ENCODE data around the gene ABCA1. TPM values are rescaled to one million over a fixed set of nuclear protein-coding genes. Genes with fewer than 3 reads are reported as not detected.

ABCA1 gene
- total and polyA plus RNA-seq, 2 of the 13 experiments (the other 11 are each of a cell fraction or from before 2014, with no cell fraction given) = 26.8 to 63.8 TPM

- TF ChIP-seq, protein P1, sequence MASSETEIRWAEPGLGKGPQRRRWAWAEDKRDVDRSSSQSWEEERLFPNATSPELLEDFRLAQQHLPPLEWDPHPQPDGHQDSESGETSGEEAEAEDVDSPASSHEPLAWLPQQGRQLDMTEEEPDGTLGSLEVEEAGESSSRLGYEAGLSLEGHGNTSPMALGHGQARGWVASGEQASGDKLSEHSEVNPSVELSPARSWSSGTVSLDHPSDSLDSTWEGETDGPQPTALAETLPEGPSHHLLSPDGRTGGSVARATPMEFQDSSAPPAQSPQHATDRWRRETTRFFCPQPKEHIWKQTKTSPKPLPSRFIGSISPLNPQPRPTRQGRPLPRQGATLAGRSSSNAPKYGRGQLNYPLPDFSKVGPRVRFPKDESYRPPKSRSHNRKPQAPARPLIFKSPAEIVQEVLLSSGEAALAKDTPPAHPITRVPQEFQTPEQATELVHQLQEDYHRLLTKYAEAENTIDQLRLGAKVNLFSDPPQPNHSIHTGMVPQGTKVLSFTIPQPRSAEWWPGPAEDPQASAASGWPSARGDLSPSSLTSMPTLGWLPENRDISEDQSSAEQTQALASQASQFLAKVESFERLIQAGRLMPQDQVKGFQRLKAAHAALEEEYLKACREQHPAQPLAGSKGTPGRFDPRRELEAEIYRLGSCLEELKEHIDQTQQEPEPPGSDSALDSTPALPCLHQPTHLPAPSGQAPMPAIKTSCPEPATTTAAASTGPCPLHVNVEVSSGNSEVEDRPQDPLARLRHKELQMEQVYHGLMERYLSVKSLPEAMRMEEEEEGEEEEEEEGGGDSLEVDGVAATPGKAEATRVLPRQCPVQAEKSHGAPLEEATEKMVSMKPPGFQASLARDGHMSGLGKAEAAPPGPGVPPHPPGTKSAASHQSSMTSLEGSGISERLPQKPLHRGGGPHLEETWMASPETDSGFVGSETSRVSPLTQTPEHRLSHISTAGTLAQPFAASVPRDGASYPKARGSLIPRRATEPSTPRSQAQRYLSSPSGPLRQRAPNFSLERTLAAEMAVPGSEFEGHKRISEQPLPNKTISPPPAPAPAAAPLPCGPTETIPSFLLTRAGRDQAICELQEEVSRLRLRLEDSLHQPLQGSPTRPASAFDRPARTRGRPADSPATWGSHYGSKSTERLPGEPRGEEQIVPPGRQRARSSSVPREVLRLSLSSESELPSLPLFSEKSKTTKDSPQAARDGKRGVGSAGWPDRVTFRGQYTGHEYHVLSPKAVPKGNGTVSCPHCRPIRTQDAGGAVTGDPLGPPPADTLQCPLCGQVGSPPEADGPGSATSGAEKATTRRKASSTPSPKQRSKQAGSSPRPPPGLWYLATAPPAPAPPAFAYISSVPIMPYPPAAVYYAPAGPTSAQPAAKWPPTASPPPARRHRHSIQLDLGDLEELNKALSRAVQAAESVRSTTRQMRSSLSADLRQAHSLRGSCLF (CRISPR knock-in tag; IDR thresholded peaks at IDR 0.05; ENCODE audit: borderline replicate concordance) = no peak
- peak; percentile 13; the same call in 1 of the 2 replicates for TF ChIP-seq PHF8 (CRISPR knock-in tag; IDR thresholded peaks at IDR 0.05)
- no peak for TF ChIP-seq ARID2 (CRISPR knock-in tag; IDR thresholded peaks at IDR 0.05; ENCODE audit: borderline replicate concordance)
- no peak for TF ChIP-seq GZF1 (CRISPR knock-in tag; IDR thresholded peaks at IDR 0.05)
- no peak for TF ChIP-seq ZNF749 (CRISPR knock-in tag; IDR thresholded peaks at IDR 0.05; ENCODE audit: borderline replicate concordance)
- TF ChIP-seq ZFP36 (IDR thresholded peaks at IDR 0.05; ENCODE audit: borderline replicate concordance, low read depth, low read length, partially characterized antibody) = no peak
- no peak for TF ChIP-seq FIP1L1 (IDR thresholded peaks at IDR 0.05; ENCODE audit: borderline replicate concordance, insufficient read depth, low read depth, low read length)
- TF ChIP-seq, protein P2, sequence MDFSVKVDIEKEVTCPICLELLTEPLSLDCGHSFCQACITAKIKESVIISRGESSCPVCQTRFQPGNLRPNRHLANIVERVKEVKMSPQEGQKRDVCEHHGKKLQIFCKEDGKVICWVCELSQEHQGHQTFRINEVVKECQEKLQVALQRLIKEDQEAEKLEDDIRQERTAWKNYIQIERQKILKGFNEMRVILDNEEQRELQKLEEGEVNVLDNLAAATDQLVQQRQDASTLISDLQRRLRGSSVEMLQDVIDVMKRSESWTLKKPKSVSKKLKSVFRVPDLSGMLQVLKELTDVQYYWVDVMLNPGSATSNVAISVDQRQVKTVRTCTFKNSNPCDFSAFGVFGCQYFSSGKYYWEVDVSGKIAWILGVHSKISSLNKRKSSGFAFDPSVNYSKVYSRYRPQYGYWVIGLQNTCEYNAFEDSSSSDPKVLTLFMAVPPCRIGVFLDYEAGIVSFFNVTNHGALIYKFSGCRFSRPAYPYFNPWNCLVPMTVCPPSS (IDR thresholded peaks at IDR 0.05) = no peak
- TF ChIP-seq TAF1 (CRISPR knock-in tag; IDR thresholded peaks at IDR 0.05) = no peak
- TF ChIP-seq RXRA (CRISPR knock-in tag; IDR thresholded peaks at IDR 0.05) = peak; percentile 22; the same call in 1 of the 2 replicates
- TF ChIP-seq MBD4 (IDR thresholded peaks at IDR 0.05; ENCODE audit: borderline replicate concordance, low read length) = no peak
- TF ChIP-seq XBP1 (CRISPR knock-in tag; IDR thresholded peaks at IDR 0.05) = no peak
- no peak for TF ChIP-seq ZNF17 (CRISPR knock-in tag; IDR thresholded peaks at IDR 0.05)
- no peak for TF ChIP-seq ZNF335 (CRISPR knock-in tag; IDR thresholded peaks at IDR 0.05)
- no peak for TF ChIP-seq CAMTA2 (CRISPR knock-in tag; IDR thresholded peaks at IDR 0.05; ENCODE audit: borderline replicate concordance)
- no peak for TF ChIP-seq ZFP36L1 (CRISPR knock-in tag; IDR thresholded peaks at IDR 0.05)
- 0 out of 2 replicates have a peak, but pooled peaks have one; percentile 30 for TF ChIP-seq SIN3A (IDR thresholded peaks at IDR 0.05; ENCODE audit: borderline replicate concordance, low read depth, low read length)
- no peak for TF ChIP-seq NR2F6 (IDR thresholded peaks at IDR 0.05)
- TF ChIP-seq NR2F6 (CRISPR knock-in tag; IDR thresholded peaks at IDR 0.05) = no peak
- peak; percentile 2; the same call in 1 of the 2 replicates for TF ChIP-seq HNF1B (CRISPR knock-in tag; IDR thresholded peaks at IDR 0.05)
- no peak for TF ChIP-seq SP140L (CRISPR knock-in tag; IDR thresholded peaks at IDR 0.05; ENCODE audit: borderline replicate concordance)
- no peak; a peak in 1 of 4 replicates for TF ChIP-seq EP300 (IDR thresholded peaks at IDR 0.05; ENCODE audit: low read depth in 2 of 2, low read length in 2 of 2)
- no peak for TF ChIP-seq EP300 (CRISPR knock-in tag; IDR thresholded peaks at IDR 0.05; ENCODE audit: borderline replicate concordance)
Observed at GRCh38 chr9:104968025-104968982, 40.3 kb upstream of the ABCA1 start (continued).
